ENCODE results near the gene SH3RF2. TPM values are rescaled to one million over a fixed set of nuclear protein-coding genes. Genes with fewer than 3 reads are reported as not detected.
"Not testable (repeated sequence)": the region's sequence is repeated elsewhere in the genome, so short reads cannot be mapped to it uniquely, and the experiment has no call there.

The SH3RF2 gene
- total RNA-seq, 4 donors from 2014 or later = 67.9 to 172 (median 96.3) TPM

DNA sequence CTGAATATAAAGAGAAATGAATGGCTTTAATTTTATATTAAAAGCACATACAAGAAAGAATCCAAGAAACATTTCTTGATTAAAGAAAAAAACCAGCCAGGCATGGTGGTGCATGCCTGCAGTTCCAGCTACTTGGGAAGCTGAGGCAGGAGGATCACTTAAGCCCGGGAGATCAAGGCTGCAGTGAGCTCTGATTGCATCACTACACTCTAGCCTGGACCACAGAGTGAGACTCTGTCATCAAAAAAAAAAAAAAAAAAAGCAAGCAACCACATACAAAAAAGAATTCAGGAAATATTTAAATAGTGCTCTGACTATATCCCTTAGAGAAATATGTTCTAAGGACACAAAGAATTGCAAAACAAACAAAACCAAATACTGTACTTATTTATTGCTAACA lies 171.5 kb downstream of the SH3RF2 start:
- intact Hi-C loops (cut with DNase I; ENCODE audit: low total_unique reads) = no loop called here
- Histone ChIP-seq H3K27me3 (no peaks in the 10 kb centered on the region), H3K27ac (no peak overlapping the region), H3K4me3 (no peak overlapping the region), H3K9me3 (no peaks in the 10 kb centered on the region), H3K36me3 (peaks cover 0 to 7% (median 3%) of the 10 kb centered on the region in 4 donors), H3K4me1 (no peaks in the 10 kb centered on the region)
- in situ Hi-C loops (cut with MboI; ENCODE audit: low pct_ligation_motif_present in 1 of 4, low pct_unique_long_range_greater_than_20kb in 1 of 4, low sequenced_read_pairs in 3 of 4) = no loop called here
- TF ChIP-seq, protein P1, sequence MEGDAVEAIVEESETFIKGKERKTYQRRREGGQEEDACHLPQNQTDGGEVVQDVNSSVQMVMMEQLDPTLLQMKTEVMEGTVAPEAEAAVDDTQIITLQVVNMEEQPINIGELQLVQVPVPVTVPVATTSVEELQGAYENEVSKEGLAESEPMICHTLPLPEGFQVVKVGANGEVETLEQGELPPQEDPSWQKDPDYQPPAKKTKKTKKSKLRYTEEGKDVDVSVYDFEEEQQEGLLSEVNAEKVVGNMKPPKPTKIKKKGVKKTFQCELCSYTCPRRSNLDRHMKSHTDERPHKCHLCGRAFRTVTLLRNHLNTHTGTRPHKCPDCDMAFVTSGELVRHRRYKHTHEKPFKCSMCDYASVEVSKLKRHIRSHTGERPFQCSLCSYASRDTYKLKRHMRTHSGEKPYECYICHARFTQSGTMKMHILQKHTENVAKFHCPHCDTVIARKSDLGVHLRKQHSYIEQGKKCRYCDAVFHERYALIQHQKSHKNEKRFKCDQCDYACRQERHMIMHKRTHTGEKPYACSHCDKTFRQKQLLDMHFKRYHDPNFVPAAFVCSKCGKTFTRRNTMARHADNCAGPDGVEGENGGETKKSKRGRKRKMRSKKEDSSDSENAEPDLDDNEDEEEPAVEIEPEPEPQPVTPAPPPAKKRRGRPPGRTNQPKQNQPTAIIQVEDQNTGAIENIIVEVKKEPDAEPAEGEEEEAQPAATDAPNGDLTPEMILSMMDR (IDR thresholded peaks at IDR 0.05) = no peak
- no peak for TF ChIP-seq POLR2AphosphoS5 (IDR thresholded peaks at IDR 0.05)
- no peak for TF ChIP-seq EP300 (IDR thresholded peaks at IDR 0.05; ENCODE audit: low read depth)
- TF ChIP-seq POLR2A (IDR thresholded peaks at IDR 0.05) = no peak
- no peak for DNase-seq
- 0 to 86% methylated on average over 1 of the region's 1 CpG for WGBS, 2 donors (ENCODE audit: low coverage in 1 of 2)

GRCh38 chr5:146108870-146109269 lies 172.5 kb downstream of the SH3RF2 start:
- H3K9me3 ChIP-seq; H3K27me3 ChIP-seq; intact Hi-C loops (cut with DNase I; ENCODE audit: low total_unique reads); H3K4me1 ChIP-seq; DNase-seq; in situ Hi-C loops (cut with MboI; ENCODE audit: low pct_ligation_motif_present in 1 of 4, low pct_unique_long_range_greater_than_20kb in 1 of 4, low sequenced_read_pairs in 3 of 4); H3K4me3 ChIP-seq; H3K27ac ChIP-seq: not testable (repeated sequence)
- H3K36me3 ChIP-seq = peaks cover 0 to 17% (median 4%) of the 10 kb centered on the region in 4 donors
- WGBS, 2 donors (ENCODE audit: low coverage in 1 of 2) = 85 to 94% methylated on average over 2 of the region's 2 CpGs

- Histone ChIP-seq H3K27me3 (no peaks in the 10 kb centered on the region), H3K36me3 (peaks cover 0 to 20% (median 4%) of the 10 kb centered on the region in 4 donors), H3K4me3 (no peak overlapping the region), H3K9me3 (no peaks in the 10 kb centered on the region), H3K4me1 (no peaks in the 10 kb centered on the region), H3K27ac (no peak overlapping the region)
- TF ChIP-seq EP300 (IDR thresholded peaks at IDR 0.05; ENCODE audit: low read depth) = no peak
- no peak for TF ChIP-seq POLR2AphosphoS5 (IDR thresholded peaks at IDR 0.05)
- TF ChIP-seq POLR2A (IDR thresholded peaks at IDR 0.05) = no peak
- TF ChIP-seq, protein P1 (IDR thresholded peaks at IDR 0.05) = no peak
- in situ Hi-C loops (cut with MboI; ENCODE audit: low pct_ligation_motif_present in 1 of 4, low pct_unique_long_range_greater_than_20kb in 1 of 4, low sequenced_read_pairs in 3 of 4) = no loop called here
- 88% methylated on average over 1 of the region's 1 CpG; no CpG with 5 or more reads in 1 of the 2 donors for WGBS, 2 donors (ENCODE audit: low coverage in 1 of 2)
- DNase-seq = no peak
- intact Hi-C loops (cut with DNase I; ENCODE audit: low total_unique reads) = no loop called here
Measured at GRCh38 chr5:146109379-146109778, 173.0 kb downstream of the SH3RF2 start.

DNA sequence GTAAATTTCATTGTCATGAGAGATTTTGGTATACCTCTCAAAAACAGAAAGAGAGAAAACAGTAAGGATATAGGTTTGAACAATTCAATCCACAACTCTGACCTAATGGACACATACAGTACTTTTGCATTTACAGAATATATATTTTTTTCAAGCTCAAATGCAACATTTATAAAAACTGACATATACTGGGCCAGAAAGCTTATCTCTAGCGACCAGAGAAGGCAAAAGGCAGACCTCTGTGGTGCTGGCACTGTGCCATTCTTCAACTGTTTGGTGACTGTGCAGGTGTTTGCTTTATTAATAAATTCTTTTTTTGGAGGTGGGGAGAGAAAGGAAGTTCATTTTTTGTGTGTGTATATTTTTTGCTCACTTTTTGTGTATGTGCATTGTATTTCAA lies 175.0 kb downstream of the SH3RF2 start:
- intact Hi-C loops (cut with DNase I; ENCODE audit: low total_unique reads) (no loop called here), in situ Hi-C loops (cut with MboI; ENCODE audit: low pct_ligation_motif_present in 1 of 4, low pct_unique_long_range_greater_than_20kb in 1 of 4, low sequenced_read_pairs in 3 of 4) (no loop called here)
- no peak for TF ChIP-seq POLR2AphosphoS5 (IDR thresholded peaks at IDR 0.05)
- TF ChIP-seq EP300 (IDR thresholded peaks at IDR 0.05; ENCODE audit: low read depth) = no peak
- TF ChIP-seq, protein P1 (IDR thresholded peaks at IDR 0.05) = no peak
- no peak for TF ChIP-seq POLR2A (IDR thresholded peaks at IDR 0.05)
- Histone ChIP-seq H3K27ac (no peak overlapping the region), H3K4me3 (no peak overlapping the region), H3K36me3 (peaks cover 0 to 23% (median 4%) of the 10 kb centered on the region in 4 donors), H3K27me3 (no peaks in the 10 kb centered on the region), H3K4me1 (no peaks in the 10 kb centered on the region), H3K9me3 (no peaks in the 10 kb centered on the region)
- no peak for DNase-seq
- 29 to 38% methylated on average over 1 of the region's 1 CpG for WGBS, 2 donors (ENCODE audit: low coverage in 1 of 2)

- no peak for DNase-seq
- Histone ChIP-seq H3K27me3 (no peaks in the 10 kb centered on the region), H3K4me3 (no peak overlapping the region), H3K9me3 (no peaks in the 10 kb centered on the region), H3K36me3 (peaks cover 0 to 23% (median 4%) of the 10 kb centered on the region in 4 donors), H3K27ac (no peak overlapping the region), H3K4me1 (peaks cover 0 to 5% (median 0%) of the 10 kb centered on the region in 4 donors)
- in situ Hi-C loops (cut with MboI; ENCODE audit: low pct_ligation_motif_present in 1 of 4, low pct_unique_long_range_greater_than_20kb in 1 of 4, low sequenced_read_pairs in 3 of 4) (no loop called here), intact Hi-C loops (cut with DNase I; ENCODE audit: low total_unique reads) (no loop called here)
- no peak for TF ChIP-seq EP300 (IDR thresholded peaks at IDR 0.05; ENCODE audit: low read depth)
- TF ChIP-seq POLR2A (IDR thresholded peaks at IDR 0.05) = no peak
- 83 to 90% methylated on average over 5 of the region's 5 CpGs for WGBS, 2 donors (ENCODE audit: low coverage in 1 of 2)
Measured at GRCh38 chr5:146112476-146112875, 176.1 kb downstream of the SH3RF2 start.

Other genes starting within 250 kb of the SH3RF2 start
- gene PRELID2, start 101.2 kb upstream of the SH3RF2 start, total RNA-seq = 100 to 1,000 TPM in 2 of 4 donors, 10 to 100 TPM in 2; 23.9 to 143 (median 106) TPM
- not detected for gene GRXCR2, start 63.6 kb upstream of the SH3RF2 start, total RNA-seq
- not detected for gene PLAC8L1, start 169.0 kb downstream of the SH3RF2 start, total RNA-seq
- gene LARS1, start 246.1 kb downstream of the SH3RF2 start, total RNA-seq = 100 to 1,000 TPM in 1 of 4 donors, 10 to 100 TPM in 3; 49.8 to 112 (median 70.9) TPM